ENCODE results near the gene G0S2. TPM values are rescaled to one million over a fixed set of nuclear protein-coding genes. Genes with fewer than 3 reads are reported as not detected.

Gene G0S2
- total RNA-seq, 2 experiments from 2014 or later = 4.9 to 5.7 TPM

- no peaks in the 10 kb centered on the region for H3K36me3 Mint-ChIP-seq (ENCODE audit: low read depth)
- intact Hi-C loops (cut with micrococcal nuclease) = no loop called here
These were observed 28.1 kb upstream of the G0S2 start for GRCh38 chr1:209647156-209647555.

GRCh38 chr1:209648346-209648745 lies 26.9 kb upstream of the G0S2 start:
- Mint-ChIP-seq H3K27me3 (no peaks in the 10 kb centered on the region), H3K9me3 (no peaks in the 10 kb centered on the region), H3K4me3 (no peak overlapping the region), H3K27ac (no peak overlapping the region), H3K4me1 (ENCODE audit: low read depth) (peaks cover 22% of the 10 kb centered on the region), H3K36me3 (ENCODE audit: low read depth) (no peaks in the 10 kb centered on the region)
- CTCF ChIA-PET = interaction anchor here (1.3 to 6.0 kb wide), 2 partner anchors 21 to 100 kb away, joined by 3 to 25 read pairs; no protein-coding TSS in a partner anchor
- TF ChIP-seq, protein P1, sequence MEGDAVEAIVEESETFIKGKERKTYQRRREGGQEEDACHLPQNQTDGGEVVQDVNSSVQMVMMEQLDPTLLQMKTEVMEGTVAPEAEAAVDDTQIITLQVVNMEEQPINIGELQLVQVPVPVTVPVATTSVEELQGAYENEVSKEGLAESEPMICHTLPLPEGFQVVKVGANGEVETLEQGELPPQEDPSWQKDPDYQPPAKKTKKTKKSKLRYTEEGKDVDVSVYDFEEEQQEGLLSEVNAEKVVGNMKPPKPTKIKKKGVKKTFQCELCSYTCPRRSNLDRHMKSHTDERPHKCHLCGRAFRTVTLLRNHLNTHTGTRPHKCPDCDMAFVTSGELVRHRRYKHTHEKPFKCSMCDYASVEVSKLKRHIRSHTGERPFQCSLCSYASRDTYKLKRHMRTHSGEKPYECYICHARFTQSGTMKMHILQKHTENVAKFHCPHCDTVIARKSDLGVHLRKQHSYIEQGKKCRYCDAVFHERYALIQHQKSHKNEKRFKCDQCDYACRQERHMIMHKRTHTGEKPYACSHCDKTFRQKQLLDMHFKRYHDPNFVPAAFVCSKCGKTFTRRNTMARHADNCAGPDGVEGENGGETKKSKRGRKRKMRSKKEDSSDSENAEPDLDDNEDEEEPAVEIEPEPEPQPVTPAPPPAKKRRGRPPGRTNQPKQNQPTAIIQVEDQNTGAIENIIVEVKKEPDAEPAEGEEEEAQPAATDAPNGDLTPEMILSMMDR (IDR thresholded peaks at IDR 0.05) = no peak
- intact Hi-C loops (cut with micrococcal nuclease) = no loop called here
- POLR2A ChIA-PET = interaction anchor here (1.6 kb wide), 1 partner anchor 39 kb away, joined by 3 read pairs; no protein-coding TSS in a partner anchor
- no peak for ATAC-seq
- DNase-seq = no peak

More at GRCh38 chr1:209647156-209647555, 28.1 kb upstream of the G0S2 start:
- Mint-ChIP-seq H3K4me1 (ENCODE audit: low read depth) (peaks cover 14% of the 10 kb centered on the region), H3K4me3 (no peak overlapping the region), H3K27ac (no peak overlapping the region), H3K27me3 (no peaks in the 10 kb centered on the region), H3K9me3 (no peaks in the 10 kb centered on the region)
- ATAC-seq (no peak), DNase-seq (no peak)
- ChIA-PET POLR2A (no interaction called here), CTCF (interaction anchor here (0.7 to 6.0 kb wide), 3 partner anchors 19 to 46 kb away, joined by 3 to 25 read pairs (median 5); no protein-coding TSS in a partner anchor)
- TF ChIP-seq, protein P1 (IDR thresholded peaks at IDR 0.05) = no peak

GRCh38 chr1:209648931-209649776 lies 26.1 kb upstream of the G0S2 start:
- Mint-ChIP-seq H3K4me3 (no peak overlapping the region), H3K36me3 (ENCODE audit: low read depth) (no peaks in the 10 kb centered on the region), H3K27ac (no peak overlapping the region), H3K27me3 (no peaks in the 10 kb centered on the region), H3K4me1 (ENCODE audit: low read depth) (peaks cover 28% of the 10 kb centered on the region), H3K9me3 (no peaks in the 10 kb centered on the region)
- ChIA-PET POLR2A (interaction anchor here (0.9 to 1.6 kb wide), 2 partner anchors 13 to 38 kb away, joined by 3 read pairs; no protein-coding TSS in a partner anchor), CTCF (interaction anchor here (0.8 to 6.0 kb wide), 9 partner anchors 16 to 99 kb away, joined by 3 to 25 read pairs (median 3); partner anchors contain the start of gene CAMK1G)
- ATAC-seq = no peak
- TF ChIP-seq, protein P1 (IDR thresholded peaks at IDR 0.05) = no peak
- DNase-seq = no peak
- intact Hi-C loops (cut with micrococcal nuclease) = no loop called here

- H3K36me3 Mint-ChIP-seq (ENCODE audit: low read depth) = no peaks in the 10 kb centered on the region
- no peak for ATAC-seq
These were observed 24.8 kb upstream of the G0S2 start for GRCh38 chr1:209650454-209650853.

More at GRCh38 chr1:209650454-209650853, 24.8 kb upstream of the G0S2 start:
- DNase-seq = no peak
- peaks cover 28% of the 10 kb centered on the region for H3K4me1 Mint-ChIP-seq (ENCODE audit: low read depth)
- POLR2A ChIA-PET = no interaction called here
- H3K27ac Mint-ChIP-seq = no peak overlapping the region
- TF ChIP-seq, protein P1 (IDR thresholded peaks at IDR 0.05) = no peak
- no peaks in the 10 kb centered on the region for H3K9me3 Mint-ChIP-seq
- H3K27me3 Mint-ChIP-seq = no peaks in the 10 kb centered on the region
- no peak overlapping the region for H3K4me3 Mint-ChIP-seq
- CTCF ChIA-PET = interaction anchor here (2.0 to 6.0 kb wide), 2 partner anchors 14 to 23 kb away, joined by 6 to 25 read pairs; no protein-coding TSS in a partner anchor
- intact Hi-C loops (cut with micrococcal nuclease) = no loop called here
